ENCODE results near the gene OR4K14.
"Not testable (repeated sequence)": the region's sequence is repeated elsewhere in the genome, so short reads cannot be mapped to it uniquely, and the experiment has no call there.

OR4K14 gene

GRCh38 chr14:20031058-20031457 is 12.0 kb upstream of the OR4K14 start:
- no peak for TF ChIP-seq CTCF (IDR thresholded peaks at IDR 0.05; ENCODE audit: control insufficient read depth, insufficient read depth, low read depth, low read length, missing control alignments)
- no peak for DNase-seq (ENCODE audit: low read depth)
- H3K4me3 ChIP-seq (ENCODE audit: control insufficient read depth, low read depth, low read length): no peak overlapping the region

GRCh38 chr14:20008156-20008555 is 11.0 kb downstream of the OR4K14 start:
- TF ChIP-seq CTCF (IDR thresholded peaks at IDR 0.05; ENCODE audit: control insufficient read depth, insufficient read depth, low read depth, low read length, missing control alignments): no peak
- no peak overlapping the region for H3K4me3 ChIP-seq (ENCODE audit: control insufficient read depth, low read depth, low read length)
- DNase-seq (ENCODE audit: low read depth): no peak

GRCh38 chr14:20002319-20002718 is 16.8 kb downstream of the OR4K14 start:
- TF ChIP-seq CTCF (IDR thresholded peaks at IDR 0.05; ENCODE audit: control insufficient read depth, insufficient read depth, low read depth, low read length, missing control alignments): no peak
- DNase-seq (ENCODE audit: low read depth): no peak
- H3K4me3 ChIP-seq (ENCODE audit: control insufficient read depth, low read depth, low read length): no peak overlapping the region

GRCh38 chr14:20001863-20002262 is 17.2 kb downstream of the OR4K14 start, which contains the start of gene OR4Q2:
OR4Q2 (plus strand) TSS chr14:20002163.
- DNase-seq (ENCODE audit: low read depth): no peak
- no peak for TF ChIP-seq CTCF (IDR thresholded peaks at IDR 0.05; ENCODE audit: control insufficient read depth, insufficient read depth, low read depth, low read length, missing control alignments)
- no peak within 1 kb of the TSS for H3K4me3 ChIP-seq (ENCODE audit: control insufficient read depth, low read depth, low read length)

- H3K4me3 ChIP-seq (ENCODE audit: control insufficient read depth, low read depth, low read length): no peak overlapping the region
- TF ChIP-seq CTCF (IDR thresholded peaks at IDR 0.05; ENCODE audit: control insufficient read depth, insufficient read depth, low read depth, low read length, missing control alignments): no peak
- no peak for DNase-seq (ENCODE audit: low read depth)
These were observed 25.7 kb downstream of the OR4K14 start for GRCh38 chr14:19993438-19993837.

- DNase-seq (ENCODE audit: low read depth): no peak
- TF ChIP-seq CTCF (IDR thresholded peaks at IDR 0.05; ENCODE audit: control insufficient read depth, insufficient read depth, low read depth, low read length, missing control alignments): no peak
- H3K4me3 ChIP-seq (ENCODE audit: control insufficient read depth, low read depth, low read length): no peak within 1 kb of the TSS
These were observed 43.8 kb downstream of the OR4K14 start, which contains the start of gene OR4K15 for GRCh38 chr14:19975291-19975690. OR4K15 (plus strand) TSS chr14:19975591; CDS start chr14:19975591, 0 bp downstream.

- H3K4me3 ChIP-seq (ENCODE audit: control insufficient read depth, low read depth, low read length): no peak overlapping the region
- no peak for DNase-seq (ENCODE audit: low read depth)
- TF ChIP-seq CTCF (IDR thresholded peaks at IDR 0.05; ENCODE audit: control insufficient read depth, insufficient read depth, low read depth, low read length, missing control alignments): no peak
These were observed 44.3 kb downstream of the OR4K14 start for GRCh38 chr14:19974844-19975243.

- not testable (repeated sequence) for DNase-seq (ENCODE audit: low read depth); H3K4me3 ChIP-seq (ENCODE audit: control insufficient read depth, low read depth, low read length)
These were observed 49.4 kb downstream of the OR4K14 start for GRCh38 chr14:19969735-19970134.

Measured in AG09309 (cell line).